ENCODE data around the gene CHMP2A.

DNA sequence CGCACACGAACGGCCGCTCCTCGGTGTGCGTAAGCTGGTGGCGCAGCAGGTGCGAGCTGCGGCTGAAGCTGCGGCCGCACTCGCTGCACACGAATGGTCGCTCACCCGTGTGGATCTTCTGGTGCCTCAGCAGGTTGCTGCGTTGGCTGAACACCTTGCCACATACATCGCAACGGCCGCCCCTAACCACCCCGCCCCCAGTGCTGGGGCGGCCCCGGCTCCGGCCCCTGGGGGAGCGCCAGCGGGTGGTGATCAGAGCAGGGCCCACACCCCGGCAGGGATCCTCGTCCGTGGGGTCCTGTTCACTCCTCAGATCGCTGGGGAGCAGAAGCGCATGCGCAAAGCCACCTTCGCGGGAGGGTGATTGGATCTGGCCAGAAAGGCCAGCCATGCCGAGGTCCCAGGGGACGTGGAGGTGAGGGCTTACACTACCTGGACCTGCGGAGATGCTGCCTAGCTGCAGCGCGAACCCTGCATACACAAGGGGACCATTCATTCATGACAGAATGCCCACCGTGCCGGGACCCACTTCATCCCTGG, 8.2 kb upstream of the CHMP2A start:
- TF ChIP-seq CTCF (IDR thresholded peaks at IDR 0.05; ENCODE audit: insufficient read depth, low read length) (no peak), REST (IDR thresholded peaks at IDR 0.05; ENCODE audit: insufficient replicate concordance, low read depth) (no peak), POLR2AphosphoS5 (IDR thresholded peaks at IDR 0.05; ENCODE audit: low read depth) (no peak; the same call in 1 of the 2 replicates), GABPA (IDR thresholded peaks at IDR 0.05; ENCODE audit: low read depth) (no peak), SPI1 (IDR thresholded peaks at IDR 0.05; ENCODE audit: borderline replicate concordance, low read depth) (no peak)
